Suprapubic skin (tissue), 4 donors: ENCODE data around the gene CTF1.

Experiments used
- EP300 ChIP-seq: sonication (generic); formaldehyde crosslinking; IDR thresholded peaks from one replicate; pipeline ENCODE4 v1.6.1; 2017; ENCODE audit warnings: antibody characterized with exemption
- POLR2A ChIP-seq, 2 donors: fragments of 450-650 bp; IDR thresholded peaks; one replicate each; pipeline ENCODE4 v1.6.1; 2017; ENCODE audit warnings: antibody characterized with exemption in 2 of 2, mild to moderate bottlenecking in 2 of 2, moderate library complexity in 2 of 2
- POLR2AphosphoS5 ChIP-seq, 3 donors: sonication (generic); formaldehyde crosslinking; IDR thresholded peaks; one replicate each; pipeline ENCODE4 v1.6.1; 2017; ENCODE audit warnings: antibody characterized with exemption in 3 of 3
- TF ChIP-seq, protein P1 (sequence below), 2 donors: fragments of 200-600 bp in 1 of 2; fragments of 450-650 bp in 1 of 2; sonication (generic) in 1 of 2; IDR thresholded peaks; one replicate each; pipeline ENCODE4 v1.5.1; 2016 to 2019; ENCODE audit warnings: antibody characterized with exemption in 2 of 2, mild to moderate bottlenecking in 1 of 2, moderate library complexity in 1 of 2

DNA sequence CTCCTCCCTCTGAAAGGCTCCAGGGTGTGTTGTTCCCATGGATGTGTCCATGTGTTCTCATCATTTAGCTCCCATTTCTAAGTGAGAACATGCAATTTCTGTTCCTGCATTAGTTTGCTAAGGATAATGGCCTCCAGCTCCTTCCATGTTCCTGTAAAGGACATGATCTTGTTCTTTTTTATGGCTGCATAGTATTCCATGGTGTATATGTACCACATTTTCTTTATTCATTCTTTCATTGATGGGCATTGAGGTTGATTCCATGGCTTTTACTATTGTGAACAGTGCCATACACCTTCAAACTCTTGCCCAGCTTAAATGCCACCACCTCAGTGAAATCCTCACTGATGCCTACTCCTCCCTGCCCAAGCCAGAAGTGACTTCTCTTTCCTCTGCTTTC is 47.9 kb downstream of the CTF1 start:
- TF ChIP-seq, protein P1, sequence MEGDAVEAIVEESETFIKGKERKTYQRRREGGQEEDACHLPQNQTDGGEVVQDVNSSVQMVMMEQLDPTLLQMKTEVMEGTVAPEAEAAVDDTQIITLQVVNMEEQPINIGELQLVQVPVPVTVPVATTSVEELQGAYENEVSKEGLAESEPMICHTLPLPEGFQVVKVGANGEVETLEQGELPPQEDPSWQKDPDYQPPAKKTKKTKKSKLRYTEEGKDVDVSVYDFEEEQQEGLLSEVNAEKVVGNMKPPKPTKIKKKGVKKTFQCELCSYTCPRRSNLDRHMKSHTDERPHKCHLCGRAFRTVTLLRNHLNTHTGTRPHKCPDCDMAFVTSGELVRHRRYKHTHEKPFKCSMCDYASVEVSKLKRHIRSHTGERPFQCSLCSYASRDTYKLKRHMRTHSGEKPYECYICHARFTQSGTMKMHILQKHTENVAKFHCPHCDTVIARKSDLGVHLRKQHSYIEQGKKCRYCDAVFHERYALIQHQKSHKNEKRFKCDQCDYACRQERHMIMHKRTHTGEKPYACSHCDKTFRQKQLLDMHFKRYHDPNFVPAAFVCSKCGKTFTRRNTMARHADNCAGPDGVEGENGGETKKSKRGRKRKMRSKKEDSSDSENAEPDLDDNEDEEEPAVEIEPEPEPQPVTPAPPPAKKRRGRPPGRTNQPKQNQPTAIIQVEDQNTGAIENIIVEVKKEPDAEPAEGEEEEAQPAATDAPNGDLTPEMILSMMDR (IDR thresholded peaks at IDR 0.05): no peak
- TF ChIP-seq POLR2A (IDR thresholded peaks at IDR 0.05) (no peak), EP300 (no peak), POLR2AphosphoS5 (IDR thresholded peaks at IDR 0.05) (no peak)
